H1 (cell line): ENCODE results near the gene ATG9B. TPM values are rescaled to one million over a fixed set of nuclear protein-coding genes. Genes with fewer than 3 reads are reported as not detected.
A peak's percentile ranks its signal among the peaks of the same experiment; 100 is the strongest.

ENCODE experiments used
- CHD7 ChIP-seq: fragments of 300-600 bp; sonication (generic); IDR thresholded peaks from 2 replicates; pipeline ENCODE4 v1.7.1; 2012; ENCODE audit warnings: low read length, moderate library complexity, mild to moderate bottlenecking, inconsistent platforms; ENCODE audit not compliant: insufficient replicate concordance
- CTCF ChIP-seq, 3 experiments: IDR thresholded peaks; 1 replicate in 2 of 3; 2 replicates in 1 of 3; pipeline versions ENCODE4 v1.5.1 to v1.6.1; 2011; ENCODE audit warnings: low read length in 3 of 3, mild to moderate bottlenecking in 3 of 3, inconsistent platforms in 2 of 3, low read depth in 1 of 3, moderate library complexity in 1 of 3; ENCODE audit not compliant: insufficient read depth in 1 of 3; ENCODE audit errors: control extremely low read depth in 1 of 3
- KDM5A ChIP-seq: fragments of 200-600 bp; IDR thresholded peaks from 2 replicates; pipeline ENCODE4 v1.7.1; 2012; ENCODE audit warnings: mild to moderate bottlenecking, low read length, inconsistent platforms, mixed read lengths
- RNF2 ChIP-seq: fragments of 200-900, 300-1000 bp; sonication (generic); IDR thresholded peaks from 2 replicates; pipeline ENCODE4 v1.7.1; 2016; ENCODE audit warnings: borderline replicate concordance, low read depth, mild to moderate bottlenecking, antibody characterized with exemption, low read length; ENCODE audit not compliant: poor library complexity, severe bottlenecking; ENCODE audit errors: missing control alignments
- TAF1 ChIP-seq: IDR thresholded peaks from 2 replicates; pipeline ENCODE4 v1.6.1; 2011; ENCODE audit warnings: mild to moderate bottlenecking, low read depth, low read length
- TAF7 ChIP-seq: optimal IDR thresholded peaks from 2 replicates; pipeline ENCODE3; 2011; ENCODE audit warnings: low read depth, mild to moderate bottlenecking, inconsistent platforms, low read length, moderate library complexity, borderline replicate concordance
- polyA plus RNA-seq, 7 experiments: library from polyadenylated mRNA; depleted of rRNA in 3 of 7; stranded (reverse) in 5 of 7; unstranded in 2 of 7; fragments of >200 nt in 5 of 7; fragments of 200-250 nt in 2 of 7; gene quantifications; 1 replicate in 5 of 7; 2 replicates in 1 of 7; 4 replicates in 1 of 7; pipeline versions ENCODE4 v1.2.1 to v1.2.3, GENCODE V29; 2011 to 2013; ENCODE audit warnings: missing spikeins in 2 of 7, mixed read lengths in 2 of 7
- total RNA-seq: library from RNA; stranded (reverse); fragmentation: NEBNext Ultra II Directional; extraction: Animal tissue kit (Norgen Biotek cat#: 25700); gene quantifications from 2 replicates; pipeline ENCODE4 v1.2.1, GENCODE V29; 2021

The ATG9B gene
- total and polyA plus RNA-seq, 2 of the 8 experiments (the other 6 are each of a cell fraction or from before 2014, with no cell fraction given), result 1.4 to 2.3 TPM

GRCh38 chr7:151028131-151028947 is 4.0 kb upstream of the ATG9B start, which contains the start of gene ABCB8 (continued):
- TF ChIP-seq CTCF (IDR thresholded peaks at IDR 0.05; ENCODE audit: control extremely low read depth in 1 of 3, insufficient read depth in 1 of 3, low read depth in 1 of 3, low read length in 3 of 3) (peak; percentile 23 to 43 (median 30)), TAF1 (no peak; the same call in 1 of the 2 replicates), TAF7 (no peak), RNF2 (no peak), CHD7 (no peak), KDM5A (peak; percentile 67; the same call in 1 of the 2 replicates)
